HepG2 (cell line): Measurements from ENCODE around the gene UAP1L1. TPM values are rescaled to one million over a fixed set of nuclear protein-coding genes. Genes with fewer than 3 reads are reported as not detected.

Experiments used
- ARNT2 ChIP-seq: sonication (generic); formaldehyde crosslinking; IDR thresholded peaks from 2 replicates; pipeline ENCODE4 v1.8.0; 2022; ENCODE audit warnings: mild to moderate bottlenecking, low read depth, missing genetic modification reagents, moderate library complexity
- HDAC2 ChIP-seq: sonication (generic); formaldehyde crosslinking; IDR thresholded peaks from 2 replicates; pipeline ENCODE4 v1.4.0; 2020; ENCODE audit warnings: missing genetic modification reagents
- HHEX ChIP-seq: IDR thresholded peaks from 2 replicates; pipeline ENCODE4 v1.6.1; 2016; ENCODE audit warnings: control low read depth
- KLF13 ChIP-seq: sonication (generic); formaldehyde crosslinking; IDR thresholded peaks from 2 replicates; pipeline ENCODE4 v1.4.0; 2020; ENCODE audit warnings: mild to moderate bottlenecking, missing genetic modification reagents
- KLF9 ChIP-seq: IDR thresholded peaks from 2 replicates; pipeline ENCODE4 v1.6.1; 2016; ENCODE audit warnings: low read depth
- MLXIP ChIP-seq: sonication (generic); formaldehyde crosslinking; IDR thresholded peaks from 2 replicates; pipeline ENCODE4 v1.9.0; 2021; ENCODE audit warnings: missing genetic modification reagents, borderline replicate concordance
- NFE2L2 ChIP-seq: fragments of 150-350 bp; IDR thresholded peaks from 2 replicates; pipeline ENCODE4 v1.6.1; 2014; ENCODE audit warnings: low read length
- NPAS2 ChIP-seq: sonication (generic); formaldehyde crosslinking; IDR thresholded peaks from 2 replicates; pipeline ENCODE4 v1.8.0; 2022; ENCODE audit warnings: mild to moderate bottlenecking, missing genetic modification reagents, borderline replicate concordance
- PCBP1 ChIP-seq: fragments of 200-400 bp; formaldehyde crosslinking; IDR thresholded peaks from 2 replicates; pipeline ENCODE4 v1.6.1; 2017; ENCODE audit warnings: mild to moderate bottlenecking, low read depth, low read length, borderline replicate concordance
- PHB2 ChIP-seq: fragments of 450-650 bp; IDR thresholded peaks from 2 replicates; pipeline ENCODE4 v1.6.1; 2018; ENCODE audit not compliant: partially characterized antibody
- PRMT3 ChIP-seq: sonication (generic); formaldehyde crosslinking; IDR thresholded peaks from 2 replicates; pipeline ENCODE4 v1.8.1; 2022; ENCODE audit warnings: low read depth, mild to moderate bottlenecking, moderate library complexity, missing genetic modification reagents, borderline replicate concordance
- SAP130 ChIP-seq: IDR thresholded peaks from 2 replicates; pipeline ENCODE4 v1.6.1; 2016; ENCODE audit warnings: low read depth
- SETDB1 ChIP-seq: sonication (generic); formaldehyde crosslinking; IDR thresholded peaks from 2 replicates; pipeline ENCODE4 v1.5.1; 2020; ENCODE audit warnings: missing genetic modification reagents, mild to moderate bottlenecking, borderline replicate concordance
- SP5 ChIP-seq: IDR thresholded peaks from 2 replicates; pipeline ENCODE4 v1.6.1; 2016; ENCODE audit warnings: low read depth, borderline replicate concordance
- STAT5B ChIP-seq: sonication (generic); formaldehyde crosslinking; IDR thresholded peaks from 2 replicates; pipeline ENCODE4 v1.4.0; 2020; ENCODE audit warnings: missing genetic modification reagents
- THAP8 ChIP-seq: sonication (generic); formaldehyde crosslinking; IDR thresholded peaks from 2 replicates; pipeline ENCODE4 v1.5.1; 2020; ENCODE audit warnings: missing genetic modification reagents, mild to moderate bottlenecking, borderline replicate concordance
- ZFAT ChIP-seq: sonication (generic); formaldehyde crosslinking; conservative IDR thresholded peaks from 2 replicates; pipeline ENCODE4 v1.8.1; 2023; ENCODE audit warnings: missing genetic modification reagents, inconsistent platforms
- ZHX1 ChIP-seq: sonication (generic); formaldehyde crosslinking; IDR thresholded peaks from 2 replicates; pipeline ENCODE4 v1.8.1; 2022; ENCODE audit warnings: low read depth, mild to moderate bottlenecking, missing genetic modification reagents
- ZKSCAN5 ChIP-seq: sonication (generic); formaldehyde crosslinking; IDR thresholded peaks from 2 replicates; pipeline ENCODE4 v1.5.1; 2020; ENCODE audit warnings: mild to moderate bottlenecking, missing genetic modification reagents
- ZNF451 ChIP-seq: sonication (generic); formaldehyde crosslinking; IDR thresholded peaks from 2 replicates; pipeline ENCODE4 v1.5.0; 2020; ENCODE audit warnings: mild to moderate bottlenecking, missing genetic modification reagents
- ZNF543 ChIP-seq: sonication (generic); formaldehyde crosslinking; IDR thresholded peaks from 2 replicates; pipeline ENCODE4 v1.4.0; 2020; ENCODE audit warnings: mild to moderate bottlenecking, missing genetic modification reagents
- ZNF570 ChIP-seq: sonication (generic); formaldehyde crosslinking; IDR thresholded peaks from 2 replicates; pipeline ENCODE4 v1.4.0; 2020; ENCODE audit warnings: mild to moderate bottlenecking, missing genetic modification reagents, borderline replicate concordance
- ZNF720 ChIP-seq: sonication (generic); formaldehyde crosslinking; IDR thresholded peaks from 2 replicates; pipeline ENCODE4 v1.4.0; 2020; ENCODE audit warnings: missing genetic modification reagents
- ZNF746 ChIP-seq: sonication (generic); formaldehyde crosslinking; IDR thresholded peaks from 2 replicates; pipeline ENCODE4 v1.8.0; 2022; ENCODE audit warnings: mild to moderate bottlenecking, missing genetic modification reagents
- ZNF766 ChIP-seq: sonication (generic); formaldehyde crosslinking; IDR thresholded peaks from 2 replicates; pipeline ENCODE4 v1.5.0; 2020; ENCODE audit warnings: missing genetic modification reagents, borderline replicate concordance
- ZNF792 ChIP-seq: IDR thresholded peaks from 2 replicates; pipeline ENCODE4 v1.6.1; 2016
- ZNF879 ChIP-seq: sonication (generic); formaldehyde crosslinking; IDR thresholded peaks from 2 replicates; pipeline ENCODE4 v1.8.1; 2023; ENCODE audit warnings: missing genetic modification reagents
- polyA plus RNA-seq, 8 experiments: library from polyadenylated mRNA; depleted of rRNA in 3 of 8; stranded (reverse) in 7 of 8; unstranded in 1 of 8; fragments of >200 nt; fragmentation: Illumina TruSeq in 4 of 8; extraction: Trizol in 4 of 8; gene quantifications; 2 replicates each; pipeline versions ENCODE4 v1.2.1 to v1.2.3, GENCODE V29; 2011 to 2016; ENCODE audit warnings: low read depth in 4 of 8, missing spikeins in 1 of 8, mixed read lengths in 1 of 8; ENCODE audit not compliant: insufficient read depth in 1 of 8
- total RNA-seq, 5 experiments: library from RNA; depleted of rRNA; stranded (reverse); fragments of >200 nt; fragmentation: Illumina TruSeq; extraction: Trizol; gene quantifications; 2 replicates each; pipeline ENCODE4 v1.2.3, GENCODE V29; 2016; ENCODE audit warnings: low read depth in 1 of 5

The UAP1L1 gene
- total and polyA plus RNA-seq, 2 of the 13 experiments (the other 11 are each of a cell fraction or from before 2014, with no cell fraction given) = 5.4 to 6.4 TPM

GRCh38 chr9:137085920-137086530, 8.7 kb downstream of the UAP1L1 start (continued):
- TF ChIP-seq SETDB1 (CRISPR knock-in tag) (no peak), ZNF543 (CRISPR knock-in tag) (0 out of 2 replicates have a peak, but pooled peaks have one; percentile 29), STAT5B (no peak), ARNT2 (CRISPR knock-in tag) (peak; percentile 46; the same call in 1 of the 2 replicates), ZNF720 (no peak), PCBP1 (0 out of 2 replicates have a peak, but pooled peaks have one; percentile 40), NFE2L2 (no peak), NPAS2 (CRISPR knock-in tag) (no peak), MLXIP (CRISPR knock-in tag) (no peak), PHB2 (no peak), ZNF451 (peak; percentile 4; the same call in 1 of the 2 replicates), ZNF746 (no peak), ZNF570 (no peak), ZNF792 (no peak), ZFAT (CRISPR knock-in tag) (no peak), SAP130 (CRISPR knock-in tag) (no peak), THAP8 (CRISPR knock-in tag) (0 out of 2 replicates have a peak, but pooled peaks have one; percentile 57), ZNF879 (CRISPR knock-in tag) (no peak), ZHX1 (CRISPR knock-in tag) (0 out of 2 replicates have a peak, but pooled peaks have one; percentile 13), KLF13 (0 out of 2 replicates have a peak, but pooled peaks have one; percentile 26), ZNF766 (no peak), ZKSCAN5 (CRISPR knock-in tag) (no peak), PRMT3 (no peak), HDAC2 (CRISPR knock-in tag) (no peak; the same call in 1 of the 2 replicates), HHEX (CRISPR knock-in tag) (no peak), SP5 (CRISPR knock-in tag) (no peak), KLF9 (CRISPR knock-in tag) (no peak)
